ENCODE data around the gene TAOK1.
"Not testable (repeated sequence)": the region's sequence is repeated elsewhere in the genome, so short reads cannot be mapped to it uniquely, and the experiment has no call there.

The TAOK1 gene

GRCh38 chr17:29549177-29549923 is 159.2 kb downstream of the TAOK1 start:
- DNase-seq: no peak

GRCh38 chr17:29555840-29556239 is 165.7 kb downstream of the TAOK1 start:
- no peak for DNase-seq

- peak; percentile 58 for DNase-seq
Measured at GRCh38 chr17:29557085-29557738, 167.0 kb downstream of the TAOK1 start.

- no peak for DNase-seq
Measured at GRCh38 chr17:29557739-29558116, 167.6 kb downstream of the TAOK1 start.

- DNase-seq: not testable (repeated sequence)
Measured at GRCh38 chr17:29558139-29558538, 168.0 kb downstream of the TAOK1 start.

- no peak for DNase-seq
Measured at GRCh38 chr17:29559640-29560039, 169.5 kb downstream of the TAOK1 start.

GRCh38 chr17:29560316-29560715 is 170.2 kb downstream of the TAOK1 start:
- no peak for DNase-seq

GRCh38 chr17:29561554-29562517 is 171.7 kb downstream of the TAOK1 start:
- DNase-seq: no peak

- no peak for DNase-seq
Measured at GRCh38 chr17:29562615-29563014, 172.5 kb downstream of the TAOK1 start.

- no peak for DNase-seq
Measured at GRCh38 chr17:29563816-29564215, 173.7 kb downstream of the TAOK1 start.

GRCh38 chr17:29565643-29566472 is 175.7 kb downstream of the TAOK1 start:
- no peak for DNase-seq

GRCh38 chr17:29566473-29567303 is 176.5 kb downstream of the TAOK1 start, which contains the start of gene ABHD15:
ABHD15 (minus strand) TSS chr17:29567037; CDS start chr17:29566966, 71 bp downstream.
- peak; percentile 69 for DNase-seq

GRCh38 chr17:29567304-29567553 is 177.1 kb downstream of the TAOK1 start:
- DNase-seq: no peak

GRCh38 chr17:29567554-29568330 is 177.6 kb downstream of the TAOK1 start:
- DNase-seq: peak; percentile 59

GRCh38 chr17:29568331-29569244 is 178.4 kb downstream of the TAOK1 start, which contains the start of gene TP53I13:
TP53I13 (plus strand) TSS chr17:29568701; CDS start chr17:29568759, 58 bp downstream.
- DNase-seq: peak; percentile 86

- peak; percentile 63 for DNase-seq
Measured at GRCh38 chr17:29569245-29569950, 179.2 kb downstream of the TAOK1 start.

- no peak for DNase-seq
Measured at GRCh38 chr17:29570521-29570920, 180.4 kb downstream of the TAOK1 start.

GRCh38 chr17:29571486-29571882 is 181.3 kb downstream of the TAOK1 start:
- no peak for DNase-seq

All from fibroblast of skin of back (primary cell).